GM21717 (cell line): ENCODE results near the gene THSD4.
"Not testable (repeated sequence)": the region's sequence is repeated elsewhere in the genome, so short reads cannot be mapped to it uniquely, and the experiment has no call there.

Source experiments
- ATAC-seq: cut with Tn5 transposase; IDR thresholded peaks from one replicate; pipeline ENCODE4 v1.9.1; 2021; ENCODE audit warnings: mild to moderate bottlenecking, moderate library complexity; ENCODE audit not compliant: unreplicated experiment

Gene THSD4

DNA sequence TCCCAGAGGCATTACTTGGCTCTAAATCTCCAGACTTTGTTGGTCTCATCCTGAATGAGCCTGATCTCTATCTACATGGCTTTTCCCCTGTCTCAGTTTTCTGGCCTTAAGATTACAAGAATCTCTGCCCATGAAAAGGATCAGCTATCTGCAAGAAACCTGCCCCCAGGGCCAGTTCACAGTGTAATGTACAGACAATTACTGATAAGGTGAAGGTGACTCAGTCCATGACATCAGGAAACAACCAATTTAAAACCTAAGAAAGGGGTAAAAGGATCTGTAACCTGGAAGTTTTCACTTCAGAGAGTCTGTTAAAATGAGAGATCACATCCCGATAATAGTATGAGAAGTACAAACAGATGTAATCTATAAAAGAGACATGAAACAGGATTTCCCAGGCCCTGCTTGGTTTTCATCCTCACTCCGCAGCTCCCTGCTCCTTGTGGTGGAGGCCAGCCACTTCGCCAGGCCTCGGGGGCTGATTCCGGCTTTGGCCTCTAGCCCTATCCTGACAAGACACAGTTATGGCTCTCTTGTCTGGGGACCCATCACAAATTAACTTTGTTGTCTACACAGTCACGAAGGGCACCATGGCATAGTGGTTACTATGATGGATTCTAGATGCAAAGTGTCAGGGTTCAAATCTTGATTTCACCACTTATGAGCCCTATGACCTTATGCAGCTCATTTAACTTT, 136.9 kb downstream of the THSD4 start:
- no peak for ATAC-seq

DNA sequence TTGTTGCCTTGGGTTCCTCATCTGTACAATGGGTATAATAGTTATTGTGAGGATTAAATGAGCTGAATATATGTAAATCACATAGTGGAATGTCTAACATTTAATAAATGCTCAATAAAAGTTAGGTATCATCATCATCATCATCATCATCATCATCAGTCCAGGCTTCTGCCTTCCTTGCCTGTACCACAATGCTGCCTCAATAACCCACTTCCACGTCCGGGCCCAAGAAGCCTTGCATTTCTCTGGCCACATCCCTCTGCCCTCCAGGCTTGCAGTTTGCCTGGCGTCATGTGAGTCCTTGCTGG, 137.4 kb downstream of the THSD4 start:
- ATAC-seq: no peak

DNA sequence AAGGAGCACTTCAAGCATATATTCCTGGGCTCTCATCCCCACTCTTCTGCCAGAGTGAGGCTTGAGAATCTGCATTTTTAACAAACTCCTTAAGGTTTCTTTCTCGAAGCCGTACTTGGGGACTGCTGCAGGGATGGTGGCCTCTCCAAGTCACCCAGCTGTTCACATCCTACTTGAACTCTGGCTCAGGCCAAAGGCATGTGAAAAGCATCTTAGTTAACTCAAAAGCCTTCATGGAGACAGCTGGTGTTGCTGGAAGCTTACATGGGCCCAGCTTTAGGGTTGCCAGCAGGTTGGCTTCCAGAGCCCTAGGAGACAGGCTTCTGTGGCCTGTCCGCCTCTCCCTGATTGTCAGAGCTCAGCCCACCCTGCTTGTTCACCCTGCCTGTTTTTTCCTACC, 139.2 kb downstream of the THSD4 start:
- no peak for ATAC-seq

DNA sequence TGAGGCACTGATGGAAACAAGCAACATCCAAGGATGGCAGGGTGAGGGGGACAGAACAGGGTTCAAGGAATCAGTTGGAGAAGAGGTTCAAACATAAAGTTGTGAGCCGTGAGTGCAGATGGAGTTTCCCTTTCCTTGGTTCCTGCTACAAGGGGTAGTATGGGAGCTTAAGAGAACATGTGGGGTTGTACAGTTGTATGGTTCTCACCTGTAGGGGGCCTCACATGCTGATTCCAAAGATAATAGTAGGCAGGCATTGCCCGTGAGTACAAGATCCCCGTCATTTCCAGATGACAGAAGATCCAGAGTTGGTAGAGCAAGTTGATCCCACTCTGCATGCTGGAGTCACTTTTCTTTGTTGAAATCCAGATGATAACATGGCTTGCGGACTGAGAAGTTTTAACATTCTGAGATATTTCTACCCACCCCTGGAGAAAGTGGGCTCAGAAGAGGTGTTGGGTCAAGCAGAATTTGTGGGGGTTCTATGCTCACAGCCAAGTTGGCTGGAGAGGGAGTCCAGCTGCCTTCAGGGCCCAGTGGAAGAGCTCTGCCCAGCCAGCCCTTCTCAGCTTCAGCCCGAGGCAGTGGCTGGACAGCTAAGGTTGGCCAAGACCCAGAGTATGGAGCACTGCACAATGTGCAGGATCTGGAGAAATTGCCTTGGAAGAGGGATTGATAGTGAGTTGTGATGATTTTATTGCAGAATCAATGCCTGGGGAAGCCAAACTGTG, 141.8 kb downstream of the THSD4 start:
- no peak for ATAC-seq

DNA sequence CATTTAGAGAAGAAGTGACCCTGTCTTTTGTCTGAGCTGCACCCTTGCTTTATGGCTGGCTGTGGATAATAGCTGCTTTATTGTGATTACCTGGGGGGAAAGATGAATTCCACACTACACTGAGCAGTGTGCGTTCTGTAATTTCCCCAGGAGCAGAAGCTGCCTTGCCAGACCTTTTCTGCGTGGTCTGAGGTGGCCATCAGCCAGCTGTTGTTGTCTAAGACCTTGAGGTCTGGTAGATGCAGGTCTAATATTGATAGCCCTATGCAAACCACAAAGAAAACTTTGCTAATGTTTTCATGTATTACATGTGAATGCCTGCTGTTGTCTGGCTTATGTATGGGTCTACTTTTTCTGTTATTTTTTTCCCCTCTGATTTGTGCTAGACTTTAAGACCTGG, 144.6 kb downstream of the THSD4 start:
- no peak for ATAC-seq

DNA sequence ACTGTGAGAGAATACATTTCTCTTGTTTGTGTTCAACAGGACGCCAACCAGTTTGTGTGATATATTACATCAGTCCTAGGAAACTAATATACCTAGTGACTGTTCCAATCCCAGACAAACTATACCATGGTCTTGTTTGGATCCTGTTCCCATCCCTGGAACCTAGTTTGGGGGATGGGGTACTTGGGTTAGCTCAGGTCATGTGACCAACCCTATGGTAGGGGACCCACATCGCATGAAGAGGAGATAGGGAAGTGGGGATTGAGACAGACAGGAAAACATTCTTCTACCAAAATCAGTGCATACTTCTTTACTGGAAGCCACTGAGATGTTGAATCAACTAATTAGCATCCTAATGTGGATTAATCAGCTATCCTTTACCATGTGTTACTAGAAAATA, 146.1 kb downstream of the THSD4 start:
- ATAC-seq: no peak

DNA sequence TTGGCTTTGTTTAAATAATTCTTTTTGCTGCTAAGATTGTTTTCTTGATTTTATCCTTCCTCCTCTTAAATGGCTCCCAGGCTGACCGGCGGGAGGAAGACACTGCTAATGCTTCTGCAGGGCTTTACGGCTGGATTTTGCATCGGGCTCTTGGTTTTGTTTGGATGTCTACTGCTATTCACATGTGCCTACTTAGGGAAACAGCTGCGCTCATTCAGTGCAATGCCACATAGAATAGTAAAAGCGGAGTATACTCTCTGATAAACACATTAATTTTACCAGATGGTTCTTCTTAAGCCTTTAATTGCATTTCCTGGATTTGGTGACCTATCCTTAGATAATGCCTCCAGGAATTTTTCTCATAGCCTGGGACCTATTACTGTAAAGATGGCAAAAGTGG, 146.6 kb downstream of the THSD4 start:
- no peak for ATAC-seq

DNA sequence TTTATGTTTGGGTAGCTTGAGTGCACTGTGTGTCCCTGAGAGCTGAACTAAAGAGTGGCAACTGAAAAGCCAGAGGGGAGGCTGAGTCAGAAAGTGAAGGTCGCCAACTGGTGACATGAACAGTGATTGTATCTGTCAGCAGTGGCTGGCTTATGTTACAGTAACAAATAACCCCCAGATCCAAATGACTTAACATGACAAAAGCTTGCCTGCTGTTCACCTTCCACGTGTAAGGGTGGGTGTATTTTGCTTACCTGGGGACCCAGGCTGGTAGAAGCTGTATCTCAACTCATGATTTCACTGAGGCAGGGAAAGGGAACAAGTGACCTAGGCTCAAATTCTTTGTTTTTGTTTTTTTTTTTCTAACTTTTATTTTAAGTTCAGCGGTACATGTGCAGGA, 147.3 kb downstream of the THSD4 start:
- no peak for ATAC-seq

DNA sequence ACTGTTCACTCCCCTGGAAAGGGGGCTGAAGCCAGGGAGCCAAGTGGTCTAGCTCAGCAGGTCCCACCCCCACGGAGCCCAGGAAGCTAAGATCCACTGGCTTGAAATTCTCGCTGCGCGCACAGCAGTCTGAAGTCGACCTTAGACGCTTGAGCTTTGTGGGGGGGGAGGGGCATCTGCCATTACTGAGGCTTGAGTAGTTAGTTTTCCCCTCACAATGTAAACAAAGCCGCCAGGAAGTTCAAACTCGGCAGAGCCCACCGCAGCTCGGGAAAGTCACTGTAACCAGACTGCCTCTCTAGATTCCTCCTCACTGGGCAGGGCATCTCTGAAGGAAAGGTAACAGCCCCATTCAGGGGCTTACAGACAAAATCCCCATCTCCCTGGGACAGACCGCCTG, 150.3 kb downstream of the THSD4 start:
- ATAC-seq: not testable (repeated sequence)

DNA sequence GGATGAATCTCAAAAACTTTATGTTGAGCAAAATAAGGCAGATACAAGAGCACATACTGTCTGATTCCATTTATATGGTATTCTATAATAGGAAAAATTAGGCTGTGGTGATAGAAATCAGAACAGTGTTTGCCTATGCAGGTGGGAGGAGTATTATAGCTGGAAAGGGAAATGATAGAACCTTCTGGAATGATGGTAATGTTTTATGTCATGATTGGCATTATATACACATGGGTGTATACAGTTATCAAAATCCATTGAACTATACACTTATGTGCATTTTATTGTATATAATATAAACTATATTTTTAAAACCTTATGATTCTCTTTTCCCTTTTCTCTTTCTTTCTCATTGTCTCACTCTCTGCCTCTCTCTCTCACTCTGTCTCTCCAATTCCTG, 156.1 kb downstream of the THSD4 start:
- no peak for ATAC-seq

DNA sequence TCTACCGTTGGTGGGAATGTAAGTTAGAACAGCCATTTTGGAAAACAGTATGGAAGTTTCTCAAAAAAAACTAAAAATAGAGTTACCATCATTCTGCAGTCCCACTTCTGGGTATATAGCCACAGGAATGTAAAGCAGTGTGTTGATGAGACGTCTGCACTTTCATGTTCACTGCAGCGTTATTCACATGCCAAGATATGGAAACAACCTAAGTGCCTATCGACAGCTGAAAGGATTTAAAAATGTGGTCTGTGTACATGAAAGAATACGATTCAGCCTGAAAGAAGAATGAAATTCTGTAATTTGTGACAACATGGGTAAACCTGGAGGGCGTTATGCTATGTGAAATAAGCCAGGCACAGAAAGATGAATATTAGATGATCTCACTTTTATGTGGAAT, 157.7 kb downstream of the THSD4 start:
- ATAC-seq: no peak

DNA sequence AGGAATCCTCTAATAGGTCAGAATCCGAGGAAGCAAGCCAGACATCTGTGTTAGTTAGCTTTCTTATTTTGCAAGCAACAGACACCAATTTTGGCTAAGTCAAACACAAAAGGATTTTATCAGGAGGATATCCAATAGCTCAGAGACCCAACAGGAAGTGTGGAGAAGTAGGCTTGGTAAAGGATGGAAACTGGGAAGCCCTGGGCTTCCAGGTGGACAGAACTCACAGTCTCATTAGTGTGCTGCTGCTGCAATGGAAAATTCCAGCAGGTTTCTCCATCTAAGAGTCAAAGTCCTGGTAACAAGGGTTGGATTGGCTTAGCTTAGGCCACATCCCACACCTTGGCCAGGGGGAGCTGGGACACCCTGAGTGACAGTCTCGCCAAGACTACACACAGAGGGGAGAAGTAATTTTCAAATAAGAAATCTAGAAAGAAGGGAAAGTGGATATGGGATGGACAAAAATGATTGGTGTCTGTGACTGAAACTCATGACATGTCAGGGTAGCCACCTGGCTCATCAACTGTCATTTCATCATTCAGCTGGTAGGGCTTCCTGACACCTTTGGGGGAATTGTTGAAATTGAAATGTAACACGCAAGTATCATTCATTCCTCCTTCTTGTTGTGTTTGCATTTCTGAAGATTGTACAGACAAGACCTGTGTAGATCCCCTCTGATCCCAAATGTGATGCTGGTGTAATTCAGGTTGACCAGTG, 158.6 kb downstream of the THSD4 start:
- ATAC-seq: no peak

DNA sequence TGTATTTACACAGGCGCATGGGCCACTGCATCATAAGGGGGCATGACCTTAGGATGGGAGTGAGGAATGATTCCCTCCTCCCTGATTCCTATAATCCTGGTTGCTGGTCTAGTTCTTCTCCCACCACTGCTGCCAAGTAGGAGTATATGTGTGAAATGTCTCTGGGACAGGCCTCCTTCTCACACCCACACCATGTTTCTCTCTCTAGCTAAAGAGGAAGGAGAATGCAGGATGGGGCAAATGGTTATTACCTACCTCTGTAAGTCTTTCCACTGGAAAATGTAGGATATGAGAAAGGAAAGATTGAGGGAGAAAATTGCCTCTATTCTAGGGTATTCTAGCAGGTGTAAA, 159.2 kb downstream of the THSD4 start:
- no peak for ATAC-seq

DNA sequence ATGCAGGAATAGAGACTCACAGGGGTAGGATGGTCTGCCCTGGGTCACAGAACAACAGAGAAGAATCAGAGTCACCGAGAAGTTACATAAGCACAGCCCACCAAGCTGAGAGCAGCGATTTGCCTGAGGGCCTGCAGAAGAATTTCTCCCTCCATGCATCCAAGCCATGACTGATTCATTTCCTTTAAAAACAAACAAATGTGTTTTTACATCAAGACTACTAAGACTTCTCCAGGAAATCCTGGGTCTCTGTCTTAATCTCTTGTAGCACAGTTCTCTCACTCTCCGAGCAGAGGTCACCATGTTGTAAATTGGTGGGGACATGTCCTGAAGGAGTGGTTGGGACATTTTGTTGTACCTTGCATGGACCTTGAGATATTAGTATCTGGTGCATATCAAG, 159.8 kb downstream of the THSD4 start:
- no peak for ATAC-seq

DNA sequence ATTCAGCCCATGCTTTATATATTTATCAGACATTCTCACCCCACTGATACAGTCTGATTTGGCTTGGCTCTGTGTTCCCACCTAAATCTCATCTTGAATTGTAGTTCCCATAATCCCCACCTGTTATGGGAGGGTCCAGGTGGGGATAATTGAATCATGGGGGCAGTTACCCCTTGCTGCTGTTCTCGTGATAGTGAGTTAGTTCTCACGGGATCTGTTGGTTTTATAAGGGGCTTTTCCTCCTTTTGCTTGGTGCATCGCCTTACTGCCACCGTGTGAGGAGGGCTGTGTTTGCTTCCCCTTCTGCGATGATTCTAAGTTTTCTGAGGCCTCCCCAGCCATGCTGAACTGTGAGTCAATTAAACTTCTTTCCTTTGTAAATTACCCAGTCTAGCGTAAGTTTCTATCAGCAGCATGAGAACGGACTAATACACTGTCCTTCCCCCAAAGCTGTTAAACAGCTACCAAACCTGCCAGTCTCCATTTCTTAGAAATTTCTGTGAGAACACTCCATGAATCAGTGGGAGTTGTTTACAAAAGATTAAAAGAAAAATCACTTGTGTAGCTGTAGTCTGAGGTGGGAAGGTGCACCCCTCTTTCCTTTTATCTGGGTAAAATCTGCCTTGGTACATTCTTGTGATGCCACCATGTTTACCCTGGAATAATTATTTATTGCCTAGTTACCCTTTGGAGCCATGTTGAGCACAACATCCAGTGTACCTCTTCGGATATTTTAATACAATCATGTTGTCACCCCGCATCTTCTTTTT, 160.5 kb downstream of the THSD4 start:
- no peak for ATAC-seq

DNA sequence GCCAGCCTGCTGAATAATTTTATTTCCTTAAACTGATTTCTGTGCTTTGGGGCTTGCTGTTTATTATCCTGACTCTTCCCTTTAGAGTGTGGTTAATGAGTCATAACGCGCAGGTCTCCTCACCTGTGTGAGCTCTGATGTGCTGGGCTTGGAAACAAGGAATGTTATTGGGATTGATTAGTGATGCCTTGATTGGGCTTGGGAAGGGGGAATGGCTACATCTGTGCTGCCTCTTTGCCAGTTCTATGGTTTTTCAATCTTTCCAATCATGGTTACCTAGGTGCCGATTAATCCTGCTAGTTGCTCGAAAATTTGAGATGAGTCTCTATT, 161.0 kb downstream of the THSD4 start:
- no peak for ATAC-seq

DNA sequence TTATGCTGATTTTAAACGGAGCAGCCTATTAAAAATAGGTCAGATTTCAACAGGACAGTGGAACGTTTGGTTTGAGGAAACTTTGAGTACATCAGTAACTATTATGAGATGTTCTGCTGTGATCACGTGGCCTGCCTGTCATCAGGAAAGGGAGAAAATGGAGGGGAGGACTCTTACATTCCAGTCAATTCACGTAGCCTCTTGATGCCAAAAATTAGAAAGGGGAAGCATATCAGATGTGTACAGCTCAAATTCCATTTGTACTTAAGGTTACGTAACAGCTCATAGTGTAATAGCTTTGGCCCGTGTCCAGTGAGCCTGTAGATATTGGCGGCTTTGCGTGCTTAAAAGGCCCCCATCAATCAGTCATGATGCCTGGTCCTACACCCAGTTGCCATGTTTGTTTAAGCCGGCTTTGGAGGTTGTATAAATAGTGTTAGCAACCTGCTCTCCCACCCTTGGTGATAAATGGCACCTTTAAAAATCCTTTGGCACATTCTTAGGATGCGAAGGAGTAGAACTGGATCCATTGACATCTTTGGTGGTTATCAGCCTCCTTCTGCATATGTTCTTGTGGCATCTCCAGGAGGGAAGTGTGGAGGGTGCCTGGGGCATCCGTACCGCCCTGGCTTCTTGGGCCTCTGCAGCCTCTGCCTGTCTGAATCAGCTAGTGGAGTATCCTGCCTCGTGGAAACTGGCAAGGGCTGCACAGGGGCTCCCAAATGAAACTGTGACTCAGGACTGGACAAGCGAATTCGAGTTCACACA, 163.9 kb downstream of the THSD4 start:
- no peak for ATAC-seq

DNA sequence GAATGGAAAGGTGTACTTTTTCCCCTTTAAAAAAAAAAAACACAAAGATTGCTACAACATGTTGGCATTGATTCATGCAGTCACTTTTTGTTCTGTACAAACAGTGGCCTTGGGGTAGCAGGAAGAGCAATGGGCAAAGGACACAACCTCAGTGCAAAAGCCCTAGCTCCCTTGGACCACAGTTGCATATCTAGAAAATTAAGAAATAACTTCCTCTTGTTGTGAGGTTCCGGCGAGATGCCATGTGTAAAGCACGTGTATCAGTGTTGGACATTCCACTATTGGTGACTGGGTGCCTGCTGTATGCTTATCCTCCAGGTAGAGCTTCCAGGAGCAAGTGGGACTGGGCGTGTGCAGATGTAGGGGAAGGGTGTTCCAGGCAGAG, 164.5 kb downstream of the THSD4 start:
- no peak for ATAC-seq

DNA sequence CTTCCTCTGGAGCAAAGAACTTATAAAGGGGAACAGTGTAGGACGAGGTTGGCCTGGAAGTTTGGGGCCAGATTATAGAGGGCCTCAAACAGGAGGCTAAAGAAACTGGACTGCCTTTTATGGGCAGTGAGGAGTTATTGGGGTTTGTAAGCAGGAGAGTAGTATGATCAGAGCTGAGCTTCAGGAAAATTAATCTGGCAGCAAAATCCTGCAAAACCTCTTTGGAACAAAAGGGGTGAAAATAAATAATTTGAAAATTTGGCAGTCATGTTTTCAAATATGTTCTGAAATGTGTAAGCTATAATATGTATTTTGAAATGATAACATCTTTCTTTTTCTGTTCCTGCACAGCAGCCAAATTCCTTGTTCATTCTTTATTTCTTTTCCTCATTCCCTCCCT, 164.9 kb downstream of the THSD4 start:
- no peak for ATAC-seq

DNA sequence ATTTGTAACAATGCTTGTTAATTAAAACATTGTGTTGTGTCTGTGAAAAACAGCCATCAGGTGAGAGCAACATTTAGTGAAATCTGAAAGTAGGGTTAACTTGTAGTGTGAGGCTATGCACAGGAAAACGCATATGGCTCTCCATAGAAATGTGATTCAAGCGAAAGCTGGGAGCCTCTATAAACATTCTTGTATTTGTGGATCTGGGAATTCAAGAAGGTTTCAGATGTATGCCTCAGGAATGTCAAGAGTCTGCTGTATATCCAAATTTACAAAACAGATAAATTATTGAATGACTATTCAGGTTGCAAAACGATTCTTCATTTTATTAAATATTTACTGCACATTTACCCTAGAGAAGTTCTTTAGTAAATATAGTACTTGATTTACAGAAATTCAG, 166.0 kb downstream of the THSD4 start:
- no peak for ATAC-seq

DNA sequence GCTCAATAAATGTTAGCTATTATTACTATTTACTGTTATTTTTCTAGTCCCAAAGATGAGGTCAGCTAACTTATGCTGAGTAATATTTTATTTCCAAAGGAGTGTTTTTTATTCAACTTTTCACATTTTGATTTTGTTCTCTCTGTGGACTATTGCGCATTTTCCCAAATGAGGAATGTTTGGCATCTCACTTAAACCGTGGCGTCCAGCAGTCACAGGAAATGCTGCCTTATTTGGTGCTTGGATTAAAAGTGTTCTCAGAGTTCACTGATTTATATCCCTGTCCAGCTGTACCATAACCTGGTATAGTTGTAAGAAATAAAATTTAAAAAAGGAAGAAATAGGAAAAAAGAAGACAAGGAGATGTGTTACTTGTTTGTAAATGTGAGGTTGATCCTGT, 166.8 kb downstream of the THSD4 start:
- ATAC-seq: no peak
